Pons (tissue), 1 donor: ENCODE results near the gene SASS6.

Experiments used
- DNase-seq: peaks from one replicate; pipeline ENCODE4 v3.0.0-alpha.2; 2016; ENCODE audit warnings: low spot score

SASS6 gene

DNA sequence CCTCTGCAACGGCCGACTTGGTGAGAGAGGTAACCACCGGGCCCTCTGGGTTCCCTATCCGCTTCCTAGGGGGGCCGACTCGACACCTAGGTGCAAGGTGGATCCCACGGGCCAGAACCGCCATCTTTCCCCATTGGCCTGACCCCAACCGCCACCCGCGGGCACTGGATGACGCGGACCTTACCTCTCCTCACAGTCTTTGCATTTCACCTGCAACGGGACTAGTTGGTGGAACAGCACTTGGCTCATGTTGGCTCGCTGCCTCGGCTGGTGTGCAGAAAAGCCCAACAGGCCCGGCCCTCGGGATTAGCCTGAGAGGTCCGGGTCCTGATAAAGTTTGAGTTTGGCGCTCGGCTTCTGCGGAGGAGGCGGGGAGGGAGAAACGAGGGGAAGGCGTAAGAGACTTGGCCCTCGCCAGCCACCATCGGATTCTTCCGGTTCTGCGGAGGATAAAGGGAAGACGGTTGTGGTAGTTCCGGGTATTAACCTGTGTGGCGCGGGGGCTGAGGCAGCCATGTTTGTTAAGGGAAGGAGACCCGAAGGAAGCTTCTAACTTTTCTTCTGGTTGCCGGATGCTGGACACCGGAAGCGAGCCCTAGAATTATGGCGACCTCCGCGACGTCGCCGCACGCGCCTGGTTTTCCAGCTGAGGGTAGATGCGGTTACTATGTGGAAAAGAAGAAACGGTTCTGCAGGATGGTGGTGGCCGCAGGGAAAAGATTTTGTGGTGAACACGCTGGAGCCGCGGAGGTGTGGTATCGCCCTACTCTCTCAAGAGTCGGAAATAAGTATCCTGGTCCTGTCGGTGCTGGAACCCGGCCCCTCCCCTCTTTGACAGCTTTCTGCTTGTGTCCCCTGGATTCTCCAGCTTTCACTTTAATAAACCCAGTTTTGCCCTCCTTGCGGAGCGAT lies at the start of gene SASS6, which contains the start of gene TRMT13:
TSS of gene SASS6 (minus strand) at position 365 of the 912 bp plus-strand sequence. CDS start at position 249, 116 bp downstream.
TSS of gene TRMT13 (plus strand) at position 598 of the 912 bp plus-strand sequence. CDS start at position 604, 6 bp downstream.
- DNase-seq: peak; percentile 99

DNA sequence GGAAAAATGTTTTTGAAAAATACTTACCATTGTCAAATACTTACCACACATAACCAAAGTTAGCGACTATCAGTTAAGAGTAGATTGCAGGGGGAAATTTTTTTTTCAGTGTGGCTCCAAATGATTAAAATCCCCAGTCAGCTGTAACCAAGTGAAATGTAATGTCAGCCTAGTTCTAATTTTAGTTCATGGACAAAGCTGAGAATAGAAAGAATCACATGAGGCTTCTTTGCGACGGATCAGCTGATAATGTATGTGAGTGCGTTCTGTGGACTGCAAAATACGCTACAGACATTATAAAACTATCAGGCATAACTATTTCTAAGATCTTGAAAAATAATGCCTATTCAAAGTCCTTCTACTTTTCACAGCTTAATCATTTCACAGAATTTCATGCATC lies 45.4 kb upstream of the SASS6 start, which contains the start of gene LRRC39:
TSS of gene LRRC39 (minus strand) at position 166 of the 400 bp plus-strand sequence. CDS start 9,740 bp downstream, outside the sequence.
- peak; percentile 25 for DNase-seq

DNA sequence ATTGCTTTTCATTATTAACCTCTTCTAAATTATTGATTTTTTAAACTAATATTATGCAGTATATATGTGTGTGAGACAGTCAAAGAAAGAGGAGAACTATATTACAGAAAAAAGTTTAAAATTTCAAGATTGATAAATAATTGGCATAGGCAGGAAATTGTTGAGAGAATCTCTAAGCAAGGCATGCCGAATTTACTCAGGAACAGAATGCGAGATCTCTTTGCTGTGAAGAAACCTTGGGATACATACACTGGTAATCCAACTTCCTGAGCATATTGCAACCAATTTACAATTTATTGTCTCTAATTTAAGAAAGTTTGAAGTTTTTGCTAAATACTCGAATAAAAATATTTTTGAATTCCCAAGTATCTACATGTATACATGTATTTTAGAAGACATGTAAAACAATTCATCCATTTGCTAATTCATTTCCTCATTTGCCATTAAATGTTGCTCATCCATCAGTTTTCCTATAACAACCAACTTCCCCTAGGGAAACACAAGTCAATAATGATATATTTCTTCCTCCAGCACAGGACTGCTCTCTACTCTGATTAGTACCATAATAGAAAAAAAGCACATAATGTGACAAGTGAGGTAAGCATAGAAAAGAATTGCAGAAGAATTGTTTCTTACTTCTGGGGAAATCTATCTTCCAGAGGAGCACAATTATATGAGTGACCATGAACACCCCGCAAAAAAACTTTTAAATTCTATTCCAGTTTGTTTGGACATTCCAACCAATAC lies 44.7 kb upstream of the SASS6 start:
- DNase-seq: no peak

GRCh38 chr1:100168051-100168450 lies 35.3 kb upstream of the SASS6 start:
- DNase-seq: no peak

- no peak for DNase-seq
Measured at GRCh38 chr1:100164702-100165101, 32.0 kb upstream of the SASS6 start.

- DNase-seq: peak; percentile 72
Measured at GRCh38 chr1:100164216-100164615, 31.5 kb upstream of the SASS6 start.

GRCh38 chr1:100162881-100163280 lies 30.2 kb upstream of the SASS6 start:
- DNase-seq: no peak

DNA sequence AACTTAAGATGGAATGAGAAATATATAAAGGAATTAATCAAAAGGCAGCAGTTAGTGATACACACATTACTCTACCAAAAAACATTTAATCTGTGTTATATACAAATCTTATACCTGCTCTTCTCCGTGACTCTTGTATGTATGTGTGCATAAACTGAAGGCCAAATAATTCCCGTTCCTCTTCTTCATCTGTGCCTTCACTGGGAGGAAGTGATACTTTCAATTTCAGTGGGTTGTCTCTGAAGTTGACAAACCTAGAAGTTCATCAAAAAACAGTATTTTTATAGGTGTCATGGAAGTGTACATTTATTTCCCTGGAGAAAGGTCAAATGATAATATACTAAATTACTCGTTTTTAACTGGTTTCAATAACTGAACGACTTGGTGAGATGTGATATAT lies 19.5 kb upstream of the SASS6 start:
- DNase-seq: peak; percentile 37

- DNase-seq: no peak
Measured at GRCh38 chr1:100151679-100152078, 18.9 kb upstream of the SASS6 start.

- no peak for DNase-seq
Measured at GRCh38 chr1:100147875-100148274, 15.1 kb upstream of the SASS6 start.

- no peak for DNase-seq
Measured at GRCh38 chr1:100146958-100147357, 14.2 kb upstream of the SASS6 start.

DNA sequence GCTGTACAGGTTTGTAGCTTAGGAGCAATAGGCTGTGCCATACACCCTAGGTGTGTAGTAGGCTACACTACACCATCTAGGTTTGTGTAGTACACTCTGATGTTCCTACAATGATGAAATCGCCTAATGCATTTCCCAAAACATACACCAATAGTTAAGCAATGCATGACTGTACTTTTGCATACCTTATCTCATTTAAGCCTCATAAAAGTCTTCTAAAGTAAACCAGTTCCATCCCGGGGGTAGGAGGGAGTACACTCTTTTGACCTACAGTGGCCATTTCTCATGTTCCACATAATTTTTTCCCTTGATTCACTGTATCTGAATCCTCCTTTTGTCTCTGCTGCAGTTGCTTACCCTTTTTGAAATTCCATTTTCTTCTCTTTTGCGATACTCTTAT lies 12.4 kb upstream of the SASS6 start:
- DNase-seq: no peak

- no peak for DNase-seq
Measured at GRCh38 chr1:100142343-100142742, 9.6 kb upstream of the SASS6 start.

- no peak for DNase-seq
Measured at GRCh38 chr1:100141192-100141591, 8.5 kb upstream of the SASS6 start.

DNA sequence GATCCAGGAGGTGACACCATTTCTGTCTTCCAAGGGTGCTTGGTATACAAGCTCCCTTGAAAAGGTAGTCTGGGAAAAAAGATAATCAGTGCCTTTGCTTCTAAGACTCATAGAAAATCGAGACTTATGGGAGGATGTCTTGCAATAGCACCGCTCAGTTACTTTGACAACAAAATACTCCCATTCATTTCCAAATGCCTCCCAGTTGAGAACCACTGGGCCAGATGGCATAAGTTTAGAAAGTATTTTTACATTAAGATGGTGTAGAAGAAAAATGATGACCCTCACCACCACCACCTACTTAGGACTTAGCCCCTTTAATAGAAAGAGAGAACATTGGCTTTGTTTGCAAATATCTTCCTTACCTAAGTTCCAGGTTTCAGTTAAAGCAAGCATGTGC lies 4.9 kb upstream of the SASS6 start:
- DNase-seq: no peak

DNA sequence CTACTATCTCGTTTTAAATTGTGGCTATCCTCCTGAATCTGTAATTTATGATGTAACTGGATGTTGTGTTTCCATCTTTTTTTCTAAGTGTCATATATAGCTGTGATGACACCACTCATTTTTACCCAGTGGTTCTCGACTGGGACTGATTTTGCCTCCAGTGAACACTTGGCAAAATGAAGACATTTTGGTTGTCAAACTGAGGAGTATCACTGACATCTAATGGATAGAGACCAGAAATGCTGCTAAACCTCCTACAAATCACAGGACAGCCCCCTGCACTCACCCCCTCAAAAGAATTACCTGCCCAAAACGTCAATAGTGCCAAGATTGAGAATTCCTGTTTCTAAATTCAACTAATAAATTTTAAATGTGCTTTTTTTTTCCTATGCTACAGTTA lies 2.1 kb upstream of the SASS6 start:
- peak; percentile 25 for DNase-seq

DNA sequence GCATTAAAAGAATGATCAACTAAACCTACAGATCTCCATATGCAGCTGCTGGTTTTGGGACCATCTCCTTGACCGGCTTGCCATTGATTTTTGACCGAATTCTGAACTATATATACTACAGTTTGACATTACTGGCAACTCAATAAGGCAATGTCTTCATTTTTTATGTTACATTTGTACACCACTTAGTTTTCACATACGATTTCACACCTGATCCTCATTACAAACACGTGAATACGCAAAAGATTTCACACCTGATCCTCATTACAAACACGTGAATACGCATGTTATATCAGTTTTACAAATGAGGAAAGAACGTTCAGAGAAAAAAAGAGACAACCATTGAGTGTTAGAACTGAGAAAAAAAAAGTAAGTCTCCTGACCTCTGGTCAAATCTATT lies 1.1 kb downstream of the SASS6 start:
- no peak for DNase-seq

GRCh38 chr1:100130552-100131077 lies 2.1 kb downstream of the SASS6 start:
- DNase-seq: no peak

DNA sequence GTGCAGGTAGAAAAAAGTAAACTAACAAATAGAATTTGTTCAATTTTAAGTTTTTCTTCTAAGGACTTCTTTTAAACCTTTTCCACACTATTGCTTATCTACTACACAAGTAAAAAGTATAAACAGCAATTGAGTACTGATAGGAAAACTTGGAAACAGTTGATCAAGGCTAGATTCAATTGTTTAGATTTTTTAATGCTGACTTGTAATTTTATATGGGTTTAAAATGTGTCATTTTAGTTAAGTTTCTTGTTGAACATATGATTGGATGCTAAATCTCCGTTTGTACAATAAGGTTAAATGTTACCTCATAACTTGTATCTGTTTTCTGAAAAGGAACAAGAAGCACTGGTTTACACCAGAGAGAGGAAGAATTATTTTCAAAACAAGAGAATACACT lies 5.5 kb downstream of the SASS6 start:
- no peak for DNase-seq

GRCh38 chr1:100122177-100122576 lies 10.6 kb downstream of the SASS6 start:
- no peak for DNase-seq

- DNase-seq: no peak
Measured at GRCh38 chr1:100115524-100115923, 17.2 kb downstream of the SASS6 start.

- no peak for DNase-seq
Measured at GRCh38 chr1:100109554-100110066, 23.1 kb downstream of the SASS6 start.
